ENCODE results near the gene EARS2.
"Not testable (repeated sequence)": the region's sequence is repeated elsewhere in the genome, so short reads cannot be mapped to it uniquely, and the experiment has no call there.

Gene EARS2

GRCh38 chr16:23504453-23505179 is 52.5 kb downstream of the EARS2 start:
- DNase-seq, result peak; percentile 95

GRCh38 chr16:23504076-23504452 is 53.1 kb downstream of the EARS2 start:
- DNase-seq, result peak; percentile 82

DNA sequence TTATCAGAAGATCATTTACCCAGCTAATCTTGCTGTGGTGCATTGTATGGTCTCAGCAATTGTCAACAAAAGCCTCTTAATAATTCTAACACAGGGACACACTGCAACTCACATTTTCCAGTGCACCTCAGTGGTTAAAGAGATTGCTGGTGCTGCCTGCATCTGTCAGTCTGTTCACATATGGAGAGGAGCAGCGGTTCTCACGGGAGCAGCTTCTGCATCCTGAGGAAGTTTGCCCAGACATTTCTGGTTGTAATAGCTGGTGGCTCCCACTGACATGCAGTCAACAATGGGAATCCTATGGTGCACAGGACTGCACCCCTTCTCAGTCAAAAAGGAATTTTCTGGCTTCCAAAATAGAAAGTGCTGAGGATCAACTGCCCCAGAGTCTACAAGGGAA is 54.7 kb downstream of the EARS2 start:
- DNase-seq, result no peak

DNA sequence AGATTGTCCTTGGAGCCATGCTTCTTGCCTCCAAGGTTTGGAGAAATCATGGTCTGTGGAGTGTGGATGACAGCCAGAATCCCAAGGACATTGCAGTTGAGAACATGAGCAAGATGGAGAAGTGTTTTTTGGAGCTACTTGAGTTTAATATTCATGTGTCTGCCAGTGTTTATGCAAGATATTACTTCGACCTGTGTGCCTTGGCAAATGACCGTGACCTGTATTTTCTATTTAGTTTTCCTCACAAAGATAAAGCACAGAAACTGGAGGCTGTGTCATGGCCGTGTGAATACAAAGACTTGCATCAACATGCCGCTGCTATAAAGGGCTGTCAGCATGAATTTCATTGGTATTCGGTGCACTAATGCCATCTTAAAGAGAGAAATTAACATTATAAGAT is 55.9 kb downstream of the EARS2 start:
- no peak for DNase-seq

- no peak for DNase-seq
Observed at GRCh38 chr16:23500862-23501225, 56.3 kb downstream of the EARS2 start.

DNA sequence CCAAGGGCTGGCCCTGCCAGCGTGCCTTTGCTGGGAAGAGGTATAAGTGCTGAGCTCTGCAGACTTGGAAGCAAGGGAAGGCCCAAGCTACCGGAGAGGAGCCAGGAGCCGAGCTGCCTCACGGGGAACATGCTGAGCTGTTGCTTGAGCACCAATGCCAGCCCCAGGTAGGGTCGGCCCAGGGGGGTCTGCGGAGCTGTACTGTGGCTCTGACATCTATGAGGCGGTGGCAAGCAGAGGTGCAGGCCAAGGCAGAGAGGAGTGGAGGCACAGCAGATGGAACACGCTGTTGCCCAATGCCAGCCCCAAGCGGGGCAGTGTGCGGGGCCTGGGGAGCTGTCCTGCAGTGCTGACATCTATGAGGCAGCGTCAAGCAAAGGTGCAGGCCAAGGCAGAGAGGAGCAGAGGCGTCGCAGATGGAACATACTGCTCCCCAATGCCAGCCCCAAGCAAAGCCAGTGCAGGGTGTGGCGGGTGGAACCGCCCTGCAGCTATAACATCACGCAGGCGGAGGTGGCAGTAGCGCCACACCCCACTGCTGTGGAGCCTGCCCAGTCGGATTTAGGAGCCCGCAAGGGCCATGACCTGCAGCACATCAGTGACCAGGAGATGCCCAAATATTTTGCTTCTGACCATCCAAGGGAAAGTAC is 56.8 kb downstream of the EARS2 start:
- DNase-seq, result no peak

GRCh38 chr16:23499801-23500200 is 57.3 kb downstream of the EARS2 start:
- no peak for DNase-seq

DNA sequence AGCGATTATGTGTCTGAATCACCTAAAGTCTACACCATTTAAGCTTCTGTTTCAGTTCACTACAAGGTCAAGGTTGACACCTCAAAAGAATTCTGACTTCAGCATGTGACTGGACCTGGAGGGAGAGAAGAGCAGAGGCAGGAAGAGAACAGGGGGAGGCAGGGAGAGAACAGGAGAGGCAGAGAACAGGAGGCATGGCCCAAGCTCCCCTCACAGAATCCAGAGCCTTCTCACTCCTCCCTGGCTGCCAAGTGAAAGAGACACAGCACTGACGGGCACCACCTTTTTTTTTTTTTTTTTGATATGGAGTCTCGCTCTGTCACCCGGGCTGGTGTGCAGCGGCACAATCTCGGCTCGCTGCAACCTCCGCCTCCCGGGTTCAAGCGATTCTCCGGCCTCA is 58.3 kb downstream of the EARS2 start:
- DNase-seq, result no peak

GRCh38 chr16:23497543-23497868 is 59.6 kb downstream of the EARS2 start:
- DNase-seq, result no peak

- DNase-seq, result peak; percentile 77
Observed at GRCh38 chr16:23496821-23497542, 60.2 kb downstream of the EARS2 start.

DNA sequence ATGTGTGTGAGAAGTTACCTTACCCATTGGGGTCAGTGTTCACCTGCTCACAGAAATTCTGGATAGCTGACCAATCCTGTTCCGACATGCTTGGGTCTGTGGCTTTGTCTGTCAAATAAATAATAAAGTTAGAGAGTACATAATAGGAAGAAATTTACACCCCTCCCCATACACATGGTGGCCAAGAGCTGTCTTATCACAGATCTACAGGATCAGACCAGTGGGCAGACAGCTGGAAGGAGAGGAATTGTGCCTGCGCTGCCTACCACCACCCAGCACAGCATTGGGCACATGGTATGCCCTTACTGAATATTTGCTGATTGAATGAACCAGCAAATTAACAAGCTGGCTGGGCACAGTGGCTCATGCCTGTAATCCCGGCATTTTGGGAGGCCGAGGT is 61.5 kb downstream of the EARS2 start:
- no peak for DNase-seq

DNA sequence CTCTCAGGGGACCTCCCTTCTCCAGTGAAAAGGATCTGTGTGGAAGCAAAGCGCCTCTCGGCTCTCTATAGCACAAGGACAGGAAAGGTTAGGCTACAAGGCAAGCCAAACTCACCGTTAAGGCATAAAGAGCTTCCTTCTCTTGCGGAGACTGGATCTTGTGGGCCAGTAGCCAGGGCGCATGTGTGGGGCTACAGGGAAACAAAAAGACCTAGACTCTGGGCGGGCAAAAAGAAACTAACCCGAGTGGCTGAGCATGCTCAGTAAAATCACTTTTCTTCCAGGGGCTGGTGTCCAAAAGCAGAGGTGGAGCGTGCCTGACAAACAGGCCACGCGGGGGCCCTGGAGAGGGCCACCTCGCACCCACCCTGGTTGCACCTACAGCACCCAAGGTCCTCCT is 63.0 kb downstream of the EARS2 start:
- DNase-seq, result no peak

DNA sequence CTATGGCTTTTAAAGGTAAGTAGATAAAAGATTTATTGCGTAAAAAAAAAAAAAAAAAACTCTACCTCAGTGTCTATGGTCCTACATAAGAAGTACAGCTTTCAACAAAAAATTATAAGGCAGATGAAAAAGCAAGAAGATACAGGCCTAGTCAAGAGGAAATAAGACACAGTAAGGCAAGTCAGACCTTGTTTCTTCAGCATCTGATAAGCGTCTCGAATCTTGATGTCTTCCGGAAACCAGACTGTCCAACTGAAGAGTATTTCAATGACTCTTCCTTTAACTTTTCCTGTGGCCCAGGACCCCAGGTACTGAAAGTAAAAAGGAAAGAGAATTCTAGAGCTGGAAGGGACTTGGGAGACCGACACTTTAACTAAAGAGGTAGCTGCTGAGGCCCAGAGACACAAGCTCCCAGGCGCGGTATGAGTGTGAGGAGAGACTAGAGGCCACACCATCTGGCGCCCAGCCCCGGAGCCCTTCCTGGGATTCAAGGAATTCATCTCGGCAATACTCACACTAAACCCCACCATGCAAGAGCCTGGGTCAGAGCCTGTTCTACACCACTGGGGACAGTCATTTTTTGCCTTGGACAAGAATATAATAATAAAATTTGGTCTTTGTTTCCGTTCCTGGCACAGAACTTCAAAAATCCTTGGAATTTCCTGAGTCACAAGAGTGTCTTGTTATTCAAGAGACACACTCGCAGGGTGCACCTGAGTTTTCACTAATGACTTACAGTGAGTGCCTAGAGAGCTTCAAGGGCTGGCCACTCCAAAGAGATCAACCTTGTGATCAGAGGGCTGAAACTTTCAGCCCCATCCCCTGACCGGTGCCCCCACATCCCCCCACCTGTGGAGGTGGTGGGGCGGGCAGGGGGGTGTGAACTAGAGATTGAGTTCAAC is 65.4 kb downstream of the EARS2 start:
- DNase-seq, result peak; percentile 45

DNA sequence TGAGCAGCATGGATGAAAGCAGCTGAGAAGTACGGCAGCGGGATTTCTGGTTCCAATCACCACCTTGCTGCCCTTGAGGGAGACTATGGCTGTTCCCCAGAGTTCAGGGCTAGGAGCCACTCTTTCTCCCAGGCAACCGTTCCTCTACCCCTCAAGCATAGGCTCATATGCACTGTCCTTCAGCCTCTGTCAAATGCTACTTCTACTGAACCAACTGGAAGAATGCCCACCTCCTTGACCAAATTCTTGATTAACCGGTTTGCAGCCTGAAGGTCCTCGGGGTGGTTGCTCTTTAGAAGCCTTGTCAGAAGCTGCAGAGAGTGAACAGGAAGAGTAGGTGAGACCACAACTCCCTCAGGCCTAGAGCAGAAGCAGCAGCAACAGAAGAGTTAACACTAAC is 70.7 kb downstream of the EARS2 start:
- DNase-seq, result no peak

- no peak for DNase-seq
Observed at GRCh38 chr16:23485841-23486240, 71.3 kb downstream of the EARS2 start.

DNA sequence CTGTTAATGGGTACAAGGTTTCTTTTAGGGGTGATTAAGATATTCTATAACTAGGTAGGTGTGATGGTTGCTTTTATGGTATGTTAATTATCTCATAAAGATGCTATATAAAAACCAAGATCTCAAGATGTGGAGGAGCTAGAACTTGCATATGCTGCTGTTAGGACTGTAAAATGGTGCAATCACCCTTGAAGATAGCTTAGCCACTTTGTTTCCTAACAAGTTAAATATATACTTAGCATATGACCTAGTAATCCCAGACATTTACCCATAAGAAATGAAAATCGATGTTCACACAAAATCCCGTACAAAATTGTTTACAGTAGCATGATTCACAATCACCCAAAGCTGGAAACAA is 71.9 kb downstream of the EARS2 start:
- no peak for DNase-seq

DNA sequence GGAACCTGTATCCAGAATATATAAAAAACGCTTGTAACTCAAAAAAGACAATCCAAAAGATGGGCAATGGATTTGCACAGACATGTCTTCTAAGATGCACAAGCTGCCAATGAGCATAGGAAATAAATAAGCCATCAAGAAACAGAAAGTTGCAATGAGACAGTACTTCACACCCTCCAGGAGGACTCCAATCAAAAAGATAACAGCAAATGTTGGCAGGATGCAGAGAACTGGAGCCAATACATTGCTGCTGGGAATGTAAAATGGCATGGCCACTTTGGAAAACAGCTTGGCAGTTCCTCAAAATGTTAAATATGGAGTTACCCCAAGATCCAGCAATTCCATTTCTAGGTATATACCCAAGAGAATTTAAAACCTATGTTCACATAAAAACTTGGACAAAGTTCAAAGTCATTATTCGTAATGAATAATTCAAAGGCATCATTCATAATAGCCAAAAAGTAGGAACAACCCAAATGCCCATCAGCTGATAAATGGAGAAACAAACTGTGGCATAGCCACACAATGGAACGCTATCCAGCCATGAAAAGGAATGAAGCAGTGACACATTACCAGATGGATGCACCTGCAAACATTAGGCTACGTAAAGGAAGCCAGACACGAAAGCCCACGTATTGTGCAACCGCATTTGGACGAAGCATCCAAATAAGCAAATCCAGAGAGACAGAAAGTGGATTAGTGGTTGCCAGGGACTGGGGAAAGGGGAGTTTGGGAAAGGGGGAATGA is 72.5 kb downstream of the EARS2 start:
- no peak for DNase-seq

DNA sequence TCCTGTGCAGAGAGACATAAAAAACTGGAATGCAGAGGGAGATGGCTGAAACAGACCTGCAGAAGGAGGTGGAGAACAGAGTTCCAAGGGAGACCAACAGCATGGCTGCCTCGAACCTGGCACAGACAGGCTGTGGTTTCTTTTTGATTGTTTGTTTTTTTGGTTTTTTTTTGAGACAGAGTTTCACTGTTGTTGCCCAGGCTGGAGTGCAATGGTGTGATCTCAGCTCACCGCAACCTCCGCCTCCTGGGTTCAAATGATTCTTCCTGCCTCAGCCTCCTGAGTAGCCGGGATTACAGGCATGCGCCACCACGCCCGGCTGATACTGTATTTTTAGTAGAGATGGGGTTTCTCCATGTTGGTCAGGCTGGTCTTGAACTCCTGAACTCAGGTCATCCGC is 73.7 kb downstream of the EARS2 start:
- not testable (repeated sequence) for DNase-seq

- no peak for DNase-seq
Observed at GRCh38 chr16:23482778-23483177, 74.4 kb downstream of the EARS2 start.

- DNase-seq, result no peak
Observed at GRCh38 chr16:23480257-23480656, 76.9 kb downstream of the EARS2 start.

GRCh38 chr16:23479138-23479537 is 78.0 kb downstream of the EARS2 start:
- no peak for DNase-seq

DNA sequence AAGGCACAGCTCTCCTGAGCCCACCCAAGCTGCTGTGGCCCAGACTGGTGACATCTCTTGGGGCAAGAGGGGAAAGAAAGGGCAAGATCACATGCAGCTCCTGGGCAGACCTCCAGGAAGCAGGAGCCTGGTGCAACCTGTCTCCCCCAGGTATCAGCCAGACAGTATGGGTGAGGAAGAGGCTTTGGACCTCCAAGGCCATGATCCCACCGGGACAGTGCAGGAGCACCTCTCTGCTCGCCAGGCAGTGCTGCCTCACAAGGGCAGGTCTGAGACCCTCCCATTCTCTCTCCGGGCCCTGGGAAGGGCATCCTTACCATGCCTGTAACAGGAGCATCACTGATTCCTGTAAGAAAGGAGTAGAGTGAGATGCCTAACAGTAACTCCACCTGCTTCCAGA is 78.6 kb downstream of the EARS2 start:
- DNase-seq, result no peak

- DNase-seq, result no peak
Observed at GRCh38 chr16:23476289-23476688, 80.9 kb downstream of the EARS2 start.

All from NCI-H226 (cell line).